Measurements from ENCODE around the gene JDP2.

Gene JDP2

DNA sequence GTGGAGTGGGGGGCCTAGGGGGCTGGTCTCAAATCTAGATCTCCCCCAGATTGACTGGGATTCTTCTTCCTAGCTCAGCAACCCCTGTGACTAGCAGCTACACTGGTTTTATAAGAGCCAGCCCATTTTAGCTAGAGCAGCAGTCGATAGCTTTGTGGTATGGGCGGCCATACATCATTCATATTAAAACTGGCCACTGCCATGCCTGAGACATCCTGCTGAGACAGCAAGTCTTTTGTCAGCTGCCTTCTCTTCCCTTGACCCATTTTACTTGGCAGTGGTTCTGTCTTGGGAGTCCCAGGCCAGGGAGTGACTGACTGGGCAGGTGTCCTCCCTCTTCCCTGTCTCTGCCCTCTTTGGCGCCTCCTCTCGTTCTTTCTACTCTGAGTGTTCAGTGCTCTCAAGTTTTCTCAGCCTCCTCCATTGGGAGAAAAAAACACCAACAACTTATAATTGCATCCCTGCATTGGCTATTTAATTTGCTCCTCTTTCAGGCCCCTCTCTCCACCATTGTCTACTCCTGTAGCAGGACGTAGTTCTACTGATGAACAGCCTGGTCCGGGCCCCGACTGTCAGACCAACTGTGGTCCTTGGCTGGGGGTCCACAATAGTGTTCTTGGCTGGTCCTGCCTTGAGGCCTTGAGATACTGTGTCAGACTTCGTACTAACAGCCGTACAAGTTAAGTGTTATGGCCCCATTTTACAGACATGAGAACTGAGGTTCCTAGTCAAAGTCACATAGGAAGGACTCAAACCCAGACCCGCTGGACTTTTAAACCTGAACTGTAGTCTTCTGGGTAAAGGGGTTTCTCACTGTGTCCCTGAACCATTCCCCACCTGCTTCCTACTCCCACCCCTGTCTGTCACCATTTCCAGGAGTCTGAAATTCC is 18.3 kb upstream of the JDP2 start:
- no peak for DNase-seq

DNA sequence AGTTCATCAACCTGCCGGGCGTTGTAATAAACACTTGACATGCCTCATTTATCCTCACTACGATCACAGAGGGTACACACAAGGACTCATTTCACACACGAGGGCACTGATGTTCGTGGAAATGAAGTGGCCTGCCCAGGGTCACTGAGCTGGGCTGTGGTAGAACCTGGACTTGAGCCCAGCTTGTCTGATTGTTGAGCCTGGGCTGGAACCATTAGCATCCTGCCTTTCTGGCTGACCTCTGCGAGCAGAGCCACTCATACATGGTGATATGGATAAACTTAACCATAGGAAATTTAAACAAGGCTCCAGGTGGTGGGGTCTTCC is 16.6 kb upstream of the JDP2 start:
- no peak for DNase-seq

DNA sequence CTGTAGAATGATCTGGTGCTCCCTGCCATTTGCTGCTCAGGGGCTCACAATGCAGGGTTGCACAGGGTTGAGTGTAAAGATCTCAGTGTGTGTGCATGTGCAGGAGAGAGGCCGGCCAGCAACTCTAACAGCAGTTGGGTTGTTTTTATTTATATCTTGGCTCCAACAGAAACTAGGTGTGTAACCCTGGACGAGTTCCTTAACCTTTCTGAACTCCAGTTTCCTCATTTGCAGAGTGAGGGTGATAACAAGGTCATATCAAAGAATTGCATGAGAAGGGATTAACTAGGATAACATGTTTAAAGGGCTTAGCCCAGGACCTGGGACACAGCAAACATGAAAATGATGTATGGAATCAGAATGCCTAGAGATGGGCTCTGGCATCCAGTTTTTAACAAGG is 14.8 kb upstream of the JDP2 start:
- no peak for DNase-seq

DNA sequence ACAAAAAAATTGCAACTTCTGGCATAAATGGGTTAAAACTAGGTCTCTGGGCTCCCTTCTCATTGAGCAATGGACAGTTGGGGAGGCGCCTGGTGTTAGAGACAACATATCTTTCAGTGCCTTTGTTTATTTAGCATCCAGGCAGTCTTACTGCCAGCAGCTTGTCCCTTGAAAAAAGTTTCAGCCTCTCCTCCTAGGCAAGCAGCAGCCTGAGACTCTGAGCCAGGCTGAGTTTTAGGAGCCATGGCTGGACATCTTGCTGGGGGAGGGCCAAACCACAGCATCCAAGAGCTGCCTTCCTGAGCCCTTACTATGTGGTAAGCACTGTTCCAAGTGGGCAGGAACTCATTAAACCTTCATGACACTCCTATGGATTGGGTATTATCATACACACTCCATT is 10.1 kb upstream of the JDP2 start:
- no peak for DNase-seq

DNA sequence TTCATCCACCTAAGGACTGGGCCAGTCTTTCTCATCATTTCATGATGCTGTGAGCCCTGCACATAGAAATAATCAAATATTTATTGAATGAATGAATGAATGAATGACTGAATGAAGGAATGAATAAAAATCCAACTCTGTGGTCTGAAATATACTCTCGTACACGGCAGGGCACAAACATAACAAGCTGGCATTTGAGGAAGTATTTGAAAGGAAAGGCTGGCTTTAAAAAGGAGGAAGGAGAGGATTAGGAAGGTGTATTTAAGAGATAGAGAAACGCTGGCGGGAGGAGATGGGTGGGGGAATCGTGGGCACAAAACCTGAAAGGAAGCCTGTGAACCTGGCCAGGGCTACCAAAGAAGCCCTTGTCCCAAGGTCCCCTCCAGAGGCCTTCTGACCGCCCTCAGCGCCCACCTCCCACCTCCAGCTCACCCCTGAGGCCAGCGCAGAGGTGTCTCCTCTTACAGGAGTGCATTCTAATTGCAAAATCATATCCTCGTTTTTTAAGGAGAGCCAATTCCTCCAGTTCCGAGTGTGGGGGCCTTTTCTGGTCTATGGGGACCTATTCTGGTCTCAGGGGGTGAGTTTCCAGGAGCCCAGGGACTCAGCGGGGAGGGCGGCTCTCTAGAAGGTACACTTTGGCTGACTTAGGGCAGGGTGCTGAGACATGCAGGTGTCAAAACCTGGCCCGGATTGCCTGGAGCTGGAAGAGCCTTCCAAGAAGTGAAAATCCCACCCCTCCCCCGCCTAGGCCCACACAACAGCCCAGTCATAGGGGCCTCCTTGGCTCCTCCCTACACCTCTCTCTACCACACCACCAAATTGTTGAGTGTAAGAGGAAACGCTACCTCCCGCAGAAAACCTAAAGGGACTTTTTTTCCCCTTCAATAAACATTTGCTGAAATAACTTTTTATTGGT is 8.7 kb upstream of the JDP2 start:
- peak in 1 of 5 experiments; percentile 48 for DNase-seq

DNA sequence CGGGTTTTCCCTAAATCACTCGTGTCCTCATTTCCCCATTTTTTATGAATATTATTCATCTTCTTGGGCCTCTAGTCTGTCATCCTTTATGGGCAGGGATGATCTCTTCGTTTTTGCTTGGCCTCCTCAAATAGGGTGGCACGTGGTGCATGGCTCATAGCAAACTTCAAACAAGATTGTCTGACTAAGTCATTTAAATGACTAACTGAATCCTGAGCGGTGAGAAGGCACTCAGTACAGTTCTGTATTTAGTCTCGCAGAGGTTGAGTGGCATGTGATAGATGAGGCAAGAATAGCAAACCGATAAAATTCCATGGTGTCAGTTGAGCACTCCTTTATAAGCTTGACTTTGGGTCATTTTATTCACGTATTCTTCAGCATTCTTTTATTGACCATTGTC is 5.7 kb upstream of the JDP2 start:
- DNase-seq = no peak

DNA sequence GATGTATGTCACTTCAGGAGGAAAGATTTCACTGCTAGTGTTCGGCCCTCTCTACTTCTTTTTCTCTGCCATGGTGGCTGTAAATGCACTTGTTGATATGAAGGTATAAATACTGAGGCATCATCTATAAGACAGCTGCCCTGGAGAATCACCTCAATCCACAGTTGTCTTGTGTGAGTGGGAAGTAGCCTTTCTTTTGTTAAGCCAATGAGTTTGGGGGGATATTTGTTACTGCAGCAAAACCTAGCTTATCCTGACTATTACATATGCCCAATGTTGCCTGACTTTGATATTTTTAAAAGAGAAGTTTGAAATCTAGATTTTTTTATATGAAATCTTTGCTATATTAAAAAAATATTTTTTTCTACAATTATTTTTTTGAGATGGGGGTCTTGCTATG is 3.3 kb upstream of the JDP2 start:
- DNase-seq = no peak

DNA sequence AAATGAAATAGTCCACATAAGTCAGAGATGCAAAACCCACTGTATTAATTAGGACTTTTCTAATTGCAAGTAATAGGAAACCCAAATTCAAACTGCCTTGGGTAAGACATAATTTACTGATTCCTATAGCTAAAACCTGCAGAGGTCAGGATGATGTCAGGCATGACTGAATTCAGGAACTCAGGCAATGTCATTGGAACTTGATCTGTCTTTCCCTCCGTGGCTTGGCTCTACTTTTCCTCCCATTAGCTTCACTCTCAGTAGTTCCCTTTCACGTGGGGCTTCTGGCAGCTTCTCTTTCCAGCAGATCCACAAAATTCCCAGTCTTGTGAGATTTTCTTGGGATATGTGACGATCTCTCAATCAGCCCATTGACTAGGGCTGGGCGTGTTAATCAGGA is 2.4 kb upstream of the JDP2 start:
- no peak for DNase-seq

DNA sequence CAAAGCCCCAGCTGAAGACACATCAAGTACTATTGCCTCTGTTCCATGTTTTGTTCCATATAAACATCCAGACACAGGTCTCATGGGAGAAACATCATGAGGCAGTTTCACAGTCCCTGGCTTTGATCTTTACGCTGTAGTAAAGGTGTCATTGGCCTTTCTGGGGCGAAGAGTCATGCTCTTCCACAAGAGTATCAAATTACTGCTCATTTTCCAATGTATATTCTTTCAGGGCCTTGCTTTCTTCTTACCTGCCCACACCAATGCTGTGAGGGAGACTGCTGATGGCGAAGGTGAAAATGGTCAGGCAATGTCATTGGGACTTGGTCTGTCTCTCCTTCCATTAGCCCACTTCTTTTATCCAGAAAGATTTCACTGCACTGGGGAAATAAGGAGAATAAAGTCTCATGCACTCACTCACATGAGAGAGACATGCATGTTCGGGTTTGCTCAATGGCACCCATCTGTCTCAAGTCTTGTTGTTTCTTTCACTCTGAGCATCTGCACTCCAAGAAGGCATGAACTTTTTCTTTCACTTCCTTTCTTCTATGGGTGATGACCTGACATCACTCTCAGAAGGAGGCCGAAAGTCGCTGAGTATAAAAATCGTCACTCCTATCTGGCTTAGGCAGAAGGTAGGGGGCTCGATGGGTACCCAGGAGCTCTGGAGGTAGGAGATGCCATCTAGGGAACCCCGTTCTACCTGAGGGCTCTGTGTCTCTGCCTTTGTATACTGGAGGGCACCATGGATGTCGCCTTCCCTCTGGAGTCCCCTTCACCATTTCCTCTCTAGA is 1.3 kb upstream of the JDP2 start:
- peak in 1 of 5 experiments; percentile 10 for DNase-seq

DNA sequence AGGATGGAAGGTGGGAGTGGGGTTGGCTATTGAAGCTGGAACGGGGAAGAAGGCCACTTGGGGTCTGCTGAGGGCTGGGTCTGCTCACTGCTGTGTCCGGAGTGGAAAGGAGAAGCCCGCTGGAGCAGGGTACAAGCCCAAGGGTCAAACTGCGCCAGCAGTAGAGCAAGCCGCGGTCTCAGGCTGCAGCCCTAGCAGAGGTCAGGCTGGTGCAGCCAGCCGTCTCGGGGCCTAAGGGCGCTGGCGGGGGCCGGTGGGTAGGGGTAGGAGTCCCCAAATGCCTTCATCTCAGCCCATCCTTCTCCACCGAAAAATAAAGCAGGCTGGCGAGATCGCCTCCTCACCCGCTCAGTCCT is 718 bp upstream of the JDP2 start:
- DNase-seq = no peak

DNA sequence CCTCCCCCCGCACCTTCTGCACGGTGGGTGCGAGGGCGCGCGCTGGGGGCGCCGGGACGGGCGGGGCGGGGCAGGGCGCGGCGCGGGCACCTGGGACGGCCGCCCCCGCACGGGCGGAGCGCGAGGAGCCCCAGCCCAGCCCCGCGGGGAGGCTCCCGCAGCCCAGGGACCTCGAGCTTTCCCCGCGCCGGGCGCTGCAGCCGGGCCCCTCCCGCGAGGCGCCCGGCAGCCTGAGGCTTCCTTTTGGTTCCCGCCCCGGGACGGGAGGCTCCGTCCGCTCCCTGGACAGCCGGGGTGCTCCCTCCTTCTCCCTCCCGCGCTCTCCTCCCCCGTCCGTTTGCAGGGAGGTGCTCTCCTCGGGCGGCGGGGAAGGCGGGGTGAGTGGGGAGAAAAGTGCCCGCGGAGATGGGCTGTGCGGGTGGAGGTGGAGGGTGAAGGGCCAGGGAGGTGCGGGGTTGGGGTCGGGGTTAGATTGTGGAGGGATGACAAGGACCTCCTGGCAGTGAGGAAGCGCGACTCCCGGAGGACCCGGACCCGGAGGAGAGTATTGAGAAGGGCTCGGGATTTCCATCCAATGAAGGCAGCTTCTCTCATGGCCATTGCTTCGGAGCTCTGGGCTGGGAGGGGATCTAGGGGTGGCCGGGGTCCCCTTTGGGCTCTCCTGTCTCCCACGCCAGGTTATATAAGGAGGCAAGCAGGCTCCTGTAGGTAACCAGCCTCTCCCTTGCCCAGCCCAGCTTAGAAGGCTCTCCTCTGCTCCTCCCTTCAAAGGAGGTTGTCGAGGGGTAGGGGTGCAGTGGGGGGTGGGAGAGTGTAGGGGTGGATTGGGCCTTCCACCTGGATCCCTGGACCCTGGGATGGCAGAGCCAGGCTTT is 645 bp downstream of the JDP2 start:
- peak in 1 of 5 experiments; percentile 8 for DNase-seq

DNA sequence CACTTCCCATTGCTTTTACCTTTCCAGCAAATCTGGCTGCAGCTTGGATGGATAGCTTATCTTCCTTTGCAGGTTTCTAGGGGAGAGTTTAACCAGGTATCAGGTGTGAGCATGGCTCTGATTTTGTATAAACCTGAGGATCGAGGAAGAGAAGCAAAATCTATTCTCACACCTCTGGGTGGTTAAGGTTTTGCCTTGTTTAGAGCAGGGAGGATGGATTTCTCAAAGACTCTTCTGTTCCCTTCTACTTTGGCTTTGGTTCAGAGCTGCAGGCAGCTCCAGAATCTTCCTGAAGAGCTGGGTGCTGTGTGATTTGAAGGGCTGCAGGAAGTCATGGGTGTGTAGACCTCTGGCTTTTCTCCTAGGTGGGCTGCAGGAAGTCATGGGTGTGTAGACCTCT is 1.7 kb downstream of the JDP2 start:
- no peak for DNase-seq

DNA sequence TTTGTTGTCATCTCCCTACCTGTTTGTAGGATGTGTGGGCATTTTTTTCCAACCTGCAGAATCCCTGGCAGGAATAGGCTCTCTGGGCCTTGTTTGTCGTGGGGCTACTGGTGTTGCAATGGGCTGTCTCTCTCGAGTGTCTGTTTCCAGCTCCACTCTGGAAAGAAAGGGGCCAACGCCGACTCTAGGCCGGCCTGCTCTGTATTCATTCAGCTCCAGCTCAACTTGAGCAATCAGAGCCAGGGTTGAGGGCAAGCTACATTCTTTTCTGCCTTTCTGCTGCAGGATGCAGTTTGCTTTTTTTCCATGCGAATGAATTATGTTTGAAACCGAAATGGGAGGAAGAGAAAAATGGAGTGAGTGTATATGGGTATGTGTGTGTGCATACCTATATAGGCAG is 2.3 kb downstream of the JDP2 start:
- no peak for DNase-seq

DNA sequence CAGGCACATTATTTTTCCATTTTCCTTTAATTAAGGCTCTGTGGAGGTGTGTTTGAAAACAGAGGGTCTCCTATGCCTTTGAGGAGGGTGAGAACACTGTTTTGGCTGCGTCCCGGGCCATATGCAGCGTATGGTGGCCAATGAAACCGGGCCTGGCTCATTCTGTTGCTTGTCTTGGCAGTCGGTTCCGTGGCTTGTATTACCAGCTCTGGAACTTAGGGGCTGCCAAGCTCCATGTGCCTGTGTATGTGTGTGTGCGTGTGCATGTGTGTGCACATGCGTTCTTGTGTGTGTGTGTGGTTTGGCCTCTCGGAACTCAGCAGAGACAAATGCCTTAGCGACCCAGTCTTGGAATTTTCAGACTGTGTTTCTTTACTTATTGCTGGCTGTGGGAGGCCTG is 2.7 kb downstream of the JDP2 start:
- DNase-seq = no peak

DNA sequence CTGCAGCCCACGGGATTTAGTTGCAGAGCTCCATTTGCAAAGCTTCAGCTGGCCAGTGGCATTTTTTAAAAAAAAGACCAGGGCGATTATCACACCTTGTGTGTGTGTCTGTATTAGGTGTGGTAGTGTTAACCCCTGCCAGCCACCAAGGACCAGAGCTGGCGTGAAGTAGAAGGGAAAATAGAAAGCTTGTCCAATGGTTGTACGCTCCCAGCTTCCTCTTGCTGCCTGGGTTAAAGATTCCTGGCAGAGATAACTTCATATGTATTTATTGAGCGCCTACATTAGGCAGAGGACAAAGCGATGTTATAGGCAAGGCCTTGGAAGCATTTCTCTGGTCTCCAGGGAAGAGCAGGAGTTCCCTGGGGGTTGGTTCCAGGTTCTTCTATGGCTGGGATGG is 3.2 kb downstream of the JDP2 start:
- no peak for DNase-seq

DNA sequence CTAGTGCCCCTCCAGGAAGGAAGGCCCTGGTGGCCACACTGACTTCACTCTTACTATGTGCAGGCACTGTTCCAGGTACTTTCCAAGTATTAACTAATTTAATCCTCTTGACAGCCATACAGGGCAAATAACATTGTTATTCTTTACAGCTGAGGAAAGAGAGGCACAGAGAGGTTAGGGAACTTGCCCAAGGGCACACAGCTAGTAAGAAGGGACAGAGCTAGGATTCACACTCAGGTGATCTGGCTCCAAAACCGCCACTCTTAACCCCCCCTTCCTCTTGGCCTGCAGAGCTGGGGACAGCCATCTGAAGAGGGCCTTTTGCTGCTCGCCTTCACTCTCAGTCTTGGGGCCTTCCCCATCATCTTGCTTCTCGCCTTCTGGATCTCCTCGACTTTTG is 4.0 kb downstream of the JDP2 start:
- no peak for DNase-seq

DNA sequence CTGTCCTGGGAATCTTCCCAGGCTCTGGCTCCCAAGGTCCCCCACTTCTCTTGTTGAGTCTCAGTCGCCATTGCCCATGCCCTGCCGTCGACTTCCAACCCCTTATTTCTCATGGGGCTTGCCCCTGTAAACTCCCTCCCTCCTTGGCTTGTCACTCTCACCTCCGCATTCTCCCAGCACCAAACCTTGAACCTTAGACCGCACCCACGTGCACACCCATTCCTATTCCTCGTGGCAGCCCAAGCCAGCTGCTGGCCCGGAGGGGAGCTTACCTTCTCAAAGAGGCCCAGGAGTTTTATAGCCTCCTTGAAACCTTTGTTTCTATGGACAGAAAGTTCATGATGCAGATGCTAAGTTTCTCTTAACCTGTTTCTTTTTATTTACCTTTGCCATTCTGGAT is 4.6 kb downstream of the JDP2 start:
- no peak for DNase-seq

DNA sequence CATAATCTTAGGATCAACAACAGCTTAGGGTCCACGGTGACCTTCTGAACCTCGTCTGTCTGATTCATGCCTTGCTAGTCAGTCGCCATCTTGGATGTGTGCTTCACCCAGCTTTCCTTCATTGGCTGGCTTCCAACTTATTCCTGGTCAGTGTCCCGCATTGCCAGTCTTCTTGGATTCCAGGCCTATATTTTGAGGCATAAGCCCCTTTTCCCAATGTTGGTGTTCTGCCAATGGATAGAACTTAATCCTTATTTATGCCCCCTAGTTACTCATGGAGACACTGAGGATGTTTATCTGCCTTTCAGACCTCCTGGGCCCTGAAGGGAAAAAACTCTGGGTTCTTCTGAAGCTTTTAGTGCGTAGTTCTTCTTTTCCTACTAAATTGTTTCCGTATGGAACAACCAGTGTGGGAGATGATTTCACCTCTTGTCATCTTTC is 5.8 kb downstream of the JDP2 start:
- DNase-seq = no peak

DNA sequence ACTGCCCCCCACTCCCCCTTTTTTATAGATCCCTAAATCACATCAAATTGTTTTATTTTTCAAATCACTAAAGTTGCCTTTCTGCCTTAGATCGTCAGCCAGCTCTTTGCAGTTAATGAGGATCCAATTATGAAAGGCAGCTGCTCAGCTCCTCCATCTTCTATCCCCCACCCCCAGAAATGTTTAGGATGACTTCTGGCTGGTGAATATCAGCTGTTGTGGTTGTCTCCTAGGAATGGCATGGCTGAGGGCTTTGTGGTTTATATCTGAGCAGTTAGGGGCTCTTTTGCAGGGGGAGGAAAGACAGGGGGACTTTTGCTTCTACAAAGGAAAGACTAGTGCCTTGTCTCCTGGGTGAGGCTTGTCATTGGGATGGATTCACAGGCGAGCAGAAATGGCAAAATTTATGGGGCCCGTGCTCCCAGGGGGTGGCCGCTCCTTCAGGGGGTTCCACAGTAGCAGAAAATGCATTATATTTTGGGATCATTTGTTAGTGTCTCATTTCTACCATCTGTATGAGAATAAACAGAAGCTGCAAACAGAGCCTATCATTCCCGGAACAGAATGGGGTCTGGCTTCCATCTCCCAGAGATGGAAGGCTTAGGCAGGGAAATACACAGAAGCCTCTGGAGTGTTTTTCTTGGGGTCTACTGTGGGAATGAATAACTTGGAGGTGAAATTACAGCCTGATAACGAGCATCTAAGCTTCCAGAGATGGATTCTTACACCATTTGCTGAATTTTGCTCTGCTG is 6.5 kb downstream of the JDP2 start:
- no peak for DNase-seq

DNA sequence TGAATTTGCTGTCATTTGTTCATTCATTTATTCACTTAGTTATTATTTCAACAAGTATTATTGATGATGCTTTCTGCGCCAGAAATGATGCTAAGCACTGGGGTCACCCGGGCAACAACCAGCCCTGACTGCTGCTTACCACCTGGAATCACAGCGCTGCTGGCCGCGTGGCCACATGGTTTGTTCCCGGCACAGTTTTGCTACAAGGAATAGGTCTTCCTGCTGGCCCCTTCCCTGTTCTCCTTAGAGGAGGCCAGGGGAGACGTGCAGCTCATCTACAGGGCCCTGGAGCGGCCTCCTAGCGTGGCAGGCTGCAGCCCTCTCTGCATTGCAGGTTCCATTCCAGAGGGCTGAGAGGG is 7.0 kb downstream of the JDP2 start:
- DNase-seq = no peak

DNA sequence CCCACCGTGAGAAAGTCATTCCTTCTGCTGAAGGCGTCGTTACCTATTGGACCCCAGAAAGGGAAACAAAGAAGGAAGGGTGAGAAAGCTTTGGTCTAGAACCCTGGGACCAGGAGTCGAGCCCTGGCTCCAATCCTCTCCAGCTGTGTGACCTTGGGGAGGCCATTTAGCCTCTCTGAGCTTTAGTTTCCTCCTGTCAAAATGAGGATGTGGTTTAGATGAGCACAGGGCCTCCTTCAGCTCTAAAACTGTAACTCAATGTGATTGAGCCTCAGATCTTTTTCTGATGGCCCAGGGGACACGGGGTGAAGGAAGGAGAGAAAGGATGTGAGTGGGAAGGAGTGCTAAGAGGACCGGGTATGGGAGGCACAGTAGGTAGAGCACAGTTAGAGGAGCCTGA is 7.7 kb downstream of the JDP2 start:
- peak in 1 of 5 experiments; percentile 45 for DNase-seq

All from T-helper 2 cell (primary cell).